IMR-90 (cell line): ENCODE results near the gene KCNJ10. TPM values are rescaled to one million over a fixed set of nuclear protein-coding genes. Genes with fewer than 3 reads are reported as not detected.

Experiments used
- ATAC-seq: fragments of 200-7000 bp; cut with Tn5 transposase; 2 replicates; pipeline ENCODE4 v1.9.1; 2020; ENCODE audit warnings: low read depth, mild to moderate bottlenecking, moderate library complexity
- BruUV-seq: library from RNA; stranded (reverse); fragments of 400-500 nt; replicated peaks from 2 replicates; lab custom pipeline; 2021; lab: Mats Ljungman, UMichigan
- CTCF ChIA-PET: fragments of 300-600 bp; formaldehyde crosslinking; extraction: SDS; loops from one replicate; lab custom pipeline; 2021; ENCODE audit warnings: antibody characterized with exemption; lab: Yijun Ruan, JAX
- POLR2A ChIA-PET: fragments of 300-600 bp; sonication (Branson Sonifier 250); formaldehyde crosslinking; loops from one replicate; lab custom pipeline; 2022; ENCODE audit warnings: antibody characterized with exemption; ENCODE audit not compliant: unreplicated experiment; lab: Charles Lee
- DNase-seq: peaks from one replicate; pipeline ENCODE4 v3.0.0; 2013
- H2AFZ ChIP-seq: replicated peaks from 2 replicates; pipeline ENCODE3; 2013; ENCODE audit warnings: low read length, mild to moderate bottlenecking; ENCODE audit not compliant: poor library complexity
- H2AK5ac ChIP-seq: 2 replicates; pipeline ENCODE4 v1.6.1; 2013; ENCODE audit warnings: low read depth, low read length, inconsistent platforms
- H2AK9ac ChIP-seq: replicated peaks from 2 replicates; pipeline ENCODE3; 2013; ENCODE audit warnings: mild to moderate bottlenecking, low read depth, low read length, moderate library complexity; ENCODE audit not compliant: poor library complexity
- H2BK120ac ChIP-seq: 2 replicates; pipeline ENCODE4 v1.6.1; 2013; ENCODE audit warnings: low read depth, low read length, inconsistent platforms
- H2BK15ac ChIP-seq: 3 replicates; pipeline ENCODE4 v1.6.1; 2013; ENCODE audit warnings: low read depth, low read length, inconsistent platforms
- H2BK20ac ChIP-seq: 2 replicates; pipeline ENCODE4 v1.6.1; 2013; ENCODE audit warnings: low read depth, mild to moderate bottlenecking, inconsistent platforms, low read length, moderate library complexity
- H2BK5ac ChIP-seq: 2 replicates; pipeline ENCODE4 v1.6.1; 2013; ENCODE audit warnings: mild to moderate bottlenecking, low read depth, low read length, inconsistent platforms; ENCODE audit not compliant: poor library complexity, severe bottlenecking
- H3K14ac ChIP-seq: replicated peaks from 2 replicates; pipeline ENCODE4 v1.6.1; 2013; ENCODE audit warnings: low read depth, low read length, inconsistent platforms
- H3K18ac ChIP-seq: 2 replicates; pipeline ENCODE4 v1.6.1; 2013; ENCODE audit warnings: low read depth, low read length, control low read depth
- H3K23ac ChIP-seq: 2 replicates; pipeline ENCODE4 v1.6.1; 2013; ENCODE audit warnings: low read depth, low read length, inconsistent platforms
- H3K27ac ChIP-seq: 2 replicates; pipeline ENCODE4 v1.5.1; 2013; ENCODE audit warnings: mild to moderate bottlenecking, control low read depth, low read length; ENCODE audit not compliant: insufficient read depth
- H3K27me3 ChIP-seq: 2 replicates; pipeline ENCODE4 v1.6.1; 2013; ENCODE audit warnings: low read length; ENCODE audit not compliant: control insufficient read depth, insufficient read depth
- H3K36me3 ChIP-seq: 2 replicates; pipeline ENCODE4 v1.6.1; 2013; ENCODE audit warnings: low read length, mixed read lengths; ENCODE audit not compliant: control insufficient read depth, insufficient read depth
- H3K4ac ChIP-seq: 2 replicates; pipeline ENCODE4 v1.6.1; 2013; ENCODE audit warnings: low read depth, low read length, inconsistent platforms
- H3K4me1 ChIP-seq: 2 replicates; pipeline ENCODE4 v1.6.1; 2013; ENCODE audit warnings: low read length, mixed read lengths; ENCODE audit not compliant: control insufficient read depth, insufficient read depth
- H3K4me2 ChIP-seq: 2 replicates; pipeline ENCODE4 v1.6.1; 2013; ENCODE audit warnings: low read depth, mild to moderate bottlenecking, control low read depth, low read length, moderate library complexity
- H3K4me3 ChIP-seq: 2 replicates; pipeline ENCODE4 v1.5.1; 2013; ENCODE audit warnings: low read depth, mild to moderate bottlenecking, control low read depth, low read length, moderate library complexity; ENCODE audit not compliant: insufficient read depth
- H3K56ac ChIP-seq: 2 replicates; pipeline ENCODE4 v1.6.1; 2013; ENCODE audit warnings: low read length, inconsistent platforms; ENCODE audit not compliant: insufficient read depth; ENCODE audit errors: extremely low read depth
- H3K79me1 ChIP-seq, 2 experiments: 2 replicates each; pipeline ENCODE4 v1.6.1; 2013; ENCODE audit warnings: low read length in 2 of 2, inconsistent platforms in 1 of 2, low read depth in 1 of 2
- H3K9ac ChIP-seq: 2 replicates; pipeline ENCODE4 v1.6.1; 2013; ENCODE audit warnings: low read depth, low read length, control low read depth
- H3K9me1 ChIP-seq: 2 replicates; pipeline ENCODE4 v1.6.1; 2013; ENCODE audit warnings: low read length, inconsistent platforms; ENCODE audit not compliant: insufficient read depth
- H3K9me3 ChIP-seq: 2 replicates; pipeline ENCODE4 v1.6.1; 2013; ENCODE audit warnings: low read length; ENCODE audit not compliant: control insufficient read depth, insufficient read depth
- H4K20me1 ChIP-seq: 2 replicates; pipeline ENCODE4 v1.6.1; 2013; ENCODE audit warnings: low read length, inconsistent platforms; ENCODE audit not compliant: insufficient read depth
- H4K5ac ChIP-seq: 2 replicates; pipeline ENCODE4 v1.6.1; 2013; ENCODE audit warnings: mild to moderate bottlenecking, low read depth, low read length, control low read depth
- H4K8ac ChIP-seq, 2 experiments: 2 replicates each; pipeline ENCODE4 v1.6.1; 2013; ENCODE audit warnings: low read depth in 2 of 2, low read length in 2 of 2, control low read depth in 1 of 2, inconsistent platforms in 1 of 2
- H4K91ac ChIP-seq: 2 replicates; pipeline ENCODE4 v1.6.1; 2013; ENCODE audit warnings: low read depth, low read length, inconsistent platforms; ENCODE audit not compliant: insufficient read depth
- BHLHE40 ChIP-seq: fragments of 150-350 bp; IDR thresholded peaks from 2 replicates; pipeline ENCODE4 v1.6.1; 2016; ENCODE audit warnings: mild to moderate bottlenecking, low read depth, low read length
- CEBPB ChIP-seq: IDR thresholded peaks from 2 replicates; pipeline ENCODE4 v1.6.1; 2012; ENCODE audit warnings: low read depth, low read length, improper control_type of control experiment
- CHD1 ChIP-seq: IDR thresholded peaks from 2 replicates; pipeline ENCODE4 v1.6.1; 2012; ENCODE audit warnings: low read depth, low read length, improper control_type of control experiment
- FOS ChIP-seq: fragments of 150-350 bp; IDR thresholded peaks from 2 replicates; pipeline ENCODE4 v1.6.1; 2016; ENCODE audit warnings: low read depth, low read length
- MAFK ChIP-seq: IDR thresholded peaks from 2 replicates; pipeline ENCODE4 v1.6.1; 2012; ENCODE audit warnings: low read depth, low read length, improper control_type of control experiment
- MAZ ChIP-seq: IDR thresholded peaks from 2 replicates; pipeline ENCODE4 v1.6.1; 2012; ENCODE audit warnings: low read depth, mild to moderate bottlenecking, low read length, improper control_type of control experiment, moderate library complexity, borderline replicate concordance
- MXI1 ChIP-seq: IDR thresholded peaks from 2 replicates; pipeline ENCODE4 v1.6.1; 2012; ENCODE audit warnings: low read depth, mild to moderate bottlenecking, low read length, moderate library complexity, borderline replicate concordance
- NFE2L2 ChIP-seq: fragments of 150-350 bp; IDR thresholded peaks from 2 replicates; pipeline ENCODE4 v1.6.1; 2016; ENCODE audit warnings: low read depth, mild to moderate bottlenecking, low read length
- POLR2A ChIP-seq: IDR thresholded peaks from 2 replicates; pipeline ENCODE4 v1.6.1; 2012; ENCODE audit warnings: mild to moderate bottlenecking, low read depth, low read length
- RAD21 ChIP-seq: IDR thresholded peaks from 2 replicates; pipeline ENCODE4 v1.6.1; 2012; ENCODE audit warnings: low read length, improper control_type of control experiment
- RCOR1 ChIP-seq: IDR thresholded peaks from 2 replicates; pipeline ENCODE4 v1.6.1; 2012; ENCODE audit warnings: mild to moderate bottlenecking, low read length, improper control_type of control experiment; ENCODE audit not compliant: insufficient replicate concordance
- RFX5 ChIP-seq: IDR thresholded peaks from 2 replicates; pipeline ENCODE4 v1.8.0; 2012; ENCODE audit warnings: low read depth, mild to moderate bottlenecking, low read length, moderate library complexity
- SMC3 ChIP-seq: fragments of 150-350 bp; IDR thresholded peaks from 2 replicates; pipeline ENCODE4 v1.6.1; 2016; ENCODE audit warnings: low read depth, mild to moderate bottlenecking, antibody characterized with exemption, low read length, moderate library complexity
- WGBS, 2 experiments: methylation state at CpG; one replicate each; pipeline versions ENCODE4 v1.1.5 to v1.1.7; 2013; ENCODE audit warnings: missing lambda C conversion rate in 2 of 2; ENCODE audit not compliant: insufficient read length in 1 of 2; ENCODE audit errors: extremely low coverage in 2 of 2; 5-methylcytosine and 5-hydroxymethylcytosine counted together
- dilution Hi-C: fragments of 300-500 bp; cut with HindIII; formaldehyde crosslinking; loops from one replicate; pipeline ENCODE4 v1.14.3; 2018; ENCODE audit warnings: low sequenced_read_pairs; ENCODE audit not compliant: unreplicated experiment
- in situ Hi-C: fragments of 300-500 bp; cut with MboI; formaldehyde crosslinking; loops from 3 replicates; pipeline ENCODE4 v1.14.3; 2019; ENCODE audit warnings: low sequenced_read_pairs, inconsistent platforms, mixed read lengths
- intact Hi-C: fragments of 100-400 bp; cut with micrococcal nuclease; formaldehyde crosslinking; loops from 2 replicates; pipeline ENCODE4 v1.10.0; 2022
- polyA plus RNA-seq, 3 experiments: library from polyadenylated mRNA; depleted of rRNA; stranded (reverse); fragments of >200 nt; gene quantifications; 2 replicates each; pipeline ENCODE4 v1.2.3, GENCODE V29; 2012; ENCODE audit warnings: low replicate concordance in 1 of 3
- total RNA-seq: library from RNA; depleted of rRNA; stranded (reverse); fragments of >200 nt; gene quantifications from 2 replicates; pipeline ENCODE4 v1.2.3, GENCODE V29; 2012
- TF ChIP-seq, protein P1 (sequence below): fragments of 150-350 bp; IDR thresholded peaks from 2 replicates; pipeline ENCODE4 v1.6.1; 2016; ENCODE audit warnings: low read depth, mild to moderate bottlenecking, low read length, moderate library complexity, borderline replicate concordance
- TF ChIP-seq, protein P2 (sequence below): fragments of 150-350 bp; IDR thresholded peaks from 2 replicates; pipeline ENCODE4 v1.6.1; 2017; ENCODE audit warnings: mild to moderate bottlenecking, antibody characterized with exemption, low read length, low read depth
- TF ChIP-seq, protein P3 (sequence below): conservative IDR thresholded peaks from 2 replicates; pipeline ENCODE4 v1.5.1; 2012; ENCODE audit warnings: mild to moderate bottlenecking, low read depth, low read length, improper control_type of control experiment

Gene KCNJ10
- total and polyA plus RNA-seq, 2 of the 4 experiments (the other 2 are of a cell fraction), result not detected

DNA sequence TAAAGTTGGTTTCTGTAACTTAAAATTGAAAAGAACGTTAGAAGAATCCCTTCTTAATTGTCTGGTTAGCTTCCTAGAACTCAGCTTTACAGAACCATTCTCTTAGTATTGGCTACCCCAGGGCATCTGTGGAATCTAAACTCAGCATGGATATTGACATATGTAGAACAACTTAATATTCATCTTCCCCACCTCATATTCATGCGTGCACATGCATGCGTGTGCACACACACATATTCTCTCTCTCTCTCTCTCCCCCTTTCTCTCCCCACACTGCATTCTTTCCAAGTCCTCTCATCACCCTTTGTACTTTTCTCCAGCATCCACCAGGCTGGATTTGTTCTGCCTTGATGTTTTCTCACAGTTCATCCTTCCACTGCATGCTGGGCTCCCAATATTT is 51.6 kb downstream of the KCNJ10 start:
- Histone ChIP-seq H2BK5ac (no peak overlapping the region), H2AK9ac (no peak overlapping the region), H3K23ac (no peak overlapping the region), H3K4ac (no peak overlapping the region), H3K9ac (no peak overlapping the region), H4K8ac (no peak overlapping the region), H3K27me3 (peaks cover 19% of the 10 kb centered on the region), H4K5ac (no peak overlapping the region), H2BK120ac (no peak overlapping the region), H2AFZ (no peak overlapping the region), H4K20me1 (no peaks in the 10 kb centered on the region), H2BK20ac (no peak overlapping the region), H3K27ac (no peak overlapping the region), H3K9me3 (no peaks in the 10 kb centered on the region), H3K56ac (no peak overlapping the region), H3K14ac (no peak overlapping the region), H2BK15ac (no peak overlapping the region), H2AK5ac (no peak overlapping the region), H3K4me3 (no peak overlapping the region), H3K4me2 (no peak overlapping the region), H3K36me3 (no peaks in the 10 kb centered on the region), H3K79me1 (no peaks in the 10 kb centered on the region), H4K91ac (no peak overlapping the region), H3K18ac (no peak overlapping the region), H3K9me1 (no peaks in the 10 kb centered on the region), H3K4me1 (peaks cover 6% of the 10 kb centered on the region)
- dilution Hi-C loops, result no loop called here
- 83% methylated on average over 2 of the region's 3 CpGs; no CpG with 5 or more reads in 1 of the 2 experiments for WGBS, 2 experiments
- ChIA-PET CTCF (interaction anchor here (6.5 kb wide), 1 partner anchor 12 kb away, joined by 34 read pairs; no protein-coding TSS in a partner anchor), POLR2A (no interaction called here)
- BruUV-seq, result no TSS peak
- DNase-seq (no peak), ATAC-seq (no peak)
- in situ Hi-C loops, result no loop called here
- TF ChIP-seq RAD21, result no peak
- TF ChIP-seq POLR2A, result no peak
- TF ChIP-seq FOS, result no peak
- no peak for TF ChIP-seq RCOR1
- TF ChIP-seq, protein P1, sequence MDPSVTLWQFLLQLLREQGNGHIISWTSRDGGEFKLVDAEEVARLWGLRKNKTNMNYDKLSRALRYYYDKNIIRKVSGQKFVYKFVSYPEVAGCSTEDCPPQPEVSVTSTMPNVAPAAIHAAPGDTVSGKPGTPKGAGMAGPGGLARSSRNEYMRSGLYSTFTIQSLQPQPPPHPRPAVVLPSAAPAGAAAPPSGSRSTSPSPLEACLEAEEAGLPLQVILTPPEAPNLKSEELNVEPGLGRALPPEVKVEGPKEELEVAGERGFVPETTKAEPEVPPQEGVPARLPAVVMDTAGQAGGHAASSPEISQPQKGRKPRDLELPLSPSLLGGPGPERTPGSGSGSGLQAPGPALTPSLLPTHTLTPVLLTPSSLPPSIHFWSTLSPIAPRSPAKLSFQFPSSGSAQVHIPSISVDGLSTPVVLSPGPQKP, result no peak
- no peak for TF ChIP-seq RFX5
- TF ChIP-seq MAZ, result no peak
- TF ChIP-seq MXI1, result no peak
- no peak for TF ChIP-seq CHD1
- no peak for TF ChIP-seq MAFK
- TF ChIP-seq SMC3, result no peak
- no peak for TF ChIP-seq NFE2L2
- TF ChIP-seq, protein P2, sequence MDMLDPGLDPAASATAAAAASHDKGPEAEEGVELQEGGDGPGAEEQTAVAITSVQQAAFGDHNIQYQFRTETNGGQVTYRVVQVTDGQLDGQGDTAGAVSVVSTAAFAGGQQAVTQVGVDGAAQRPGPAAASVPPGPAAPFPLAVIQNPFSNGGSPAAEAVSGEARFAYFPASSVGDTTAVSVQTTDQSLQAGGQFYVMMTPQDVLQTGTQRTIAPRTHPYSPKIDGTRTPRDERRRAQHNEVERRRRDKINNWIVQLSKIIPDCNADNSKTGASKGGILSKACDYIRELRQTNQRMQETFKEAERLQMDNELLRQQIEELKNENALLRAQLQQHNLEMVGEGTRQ, result no peak
- TF ChIP-seq, protein P3, sequence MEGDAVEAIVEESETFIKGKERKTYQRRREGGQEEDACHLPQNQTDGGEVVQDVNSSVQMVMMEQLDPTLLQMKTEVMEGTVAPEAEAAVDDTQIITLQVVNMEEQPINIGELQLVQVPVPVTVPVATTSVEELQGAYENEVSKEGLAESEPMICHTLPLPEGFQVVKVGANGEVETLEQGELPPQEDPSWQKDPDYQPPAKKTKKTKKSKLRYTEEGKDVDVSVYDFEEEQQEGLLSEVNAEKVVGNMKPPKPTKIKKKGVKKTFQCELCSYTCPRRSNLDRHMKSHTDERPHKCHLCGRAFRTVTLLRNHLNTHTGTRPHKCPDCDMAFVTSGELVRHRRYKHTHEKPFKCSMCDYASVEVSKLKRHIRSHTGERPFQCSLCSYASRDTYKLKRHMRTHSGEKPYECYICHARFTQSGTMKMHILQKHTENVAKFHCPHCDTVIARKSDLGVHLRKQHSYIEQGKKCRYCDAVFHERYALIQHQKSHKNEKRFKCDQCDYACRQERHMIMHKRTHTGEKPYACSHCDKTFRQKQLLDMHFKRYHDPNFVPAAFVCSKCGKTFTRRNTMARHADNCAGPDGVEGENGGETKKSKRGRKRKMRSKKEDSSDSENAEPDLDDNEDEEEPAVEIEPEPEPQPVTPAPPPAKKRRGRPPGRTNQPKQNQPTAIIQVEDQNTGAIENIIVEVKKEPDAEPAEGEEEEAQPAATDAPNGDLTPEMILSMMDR, result no peak
- TF ChIP-seq BHLHE40, result no peak
- TF ChIP-seq CEBPB, result no peak
- intact Hi-C loops, result loop anchor here (10.0 kb wide), 1 partner anchor 804 kb away; no protein-coding TSS in a partner anchor
